HG03439 (cell line): ENCODE measurements around the gene CDH19.
"Not testable (repeated sequence)": the region's sequence is repeated elsewhere in the genome, so short reads cannot be mapped to it uniquely, and the experiment has no call there.

Source experiments
- ATAC-seq: cut with Tn5 transposase; IDR thresholded peaks from one replicate; pipeline ENCODE4 v1.9.1; 2021; ENCODE audit warnings: mild to moderate bottlenecking, moderate library complexity; ENCODE audit not compliant: unreplicated experiment

The CDH19 gene

GRCh38 chr18:66473882-66474281 is 130.0 kb downstream of the CDH19 start:
- no peak for ATAC-seq

GRCh38 chr18:66466184-66466583 is 137.7 kb downstream of the CDH19 start:
- ATAC-seq: not testable (repeated sequence)

GRCh38 chr18:66461344-66461743 is 142.5 kb downstream of the CDH19 start:
- no peak for ATAC-seq

GRCh38 chr18:66457245-66457644 is 146.6 kb downstream of the CDH19 start:
- no peak for ATAC-seq
